ENCODE measurements around the gene SCFD2. TPM values are rescaled to one million over a fixed set of nuclear protein-coding genes. Genes with fewer than 3 reads are reported as not detected.

SCFD2 gene
- polyA plus RNA-seq, 1 donor from 2014 or later: 5.0 TPM

- no peak overlapping the region for H3K9ac ChIP-seq (ENCODE audit: low read length)
- H3K9me2 ChIP-seq (ENCODE audit: insufficient read depth, low read length): no peaks in the 10 kb centered on the region
- no peaks in the 10 kb centered on the region for H3F3A ChIP-seq (ENCODE audit: insufficient read depth, low read length, poor library complexity, severe bottlenecking)
- no peak overlapping the region for H3K4me3 ChIP-seq (ENCODE audit: low read length)
- H4K20me1 ChIP-seq (ENCODE audit: insufficient read depth): no peaks in the 10 kb centered on the region
- H2AFZ ChIP-seq (ENCODE audit: low read depth, low read length): no peak overlapping the region
- no peak overlapping the region for H3K4me2 ChIP-seq (ENCODE audit: low read length)
- TF ChIP-seq TAF1 (IDR thresholded peaks at IDR 0.05; ENCODE audit: low read depth) (no peak), EZH2 (IDR thresholded peaks at IDR 0.05; ENCODE audit: borderline replicate concordance, insufficient read depth, low read length, poor library complexity, severe bottlenecking) (no peak), POLR2AphosphoS5 (IDR thresholded peaks at IDR 0.05) (no peak), SMC3 (conservative IDR thresholded peaks at IDR 0.05; ENCODE audit: poor library complexity) (no peak), MXI1 (conservative IDR thresholded peaks at IDR 0.05; ENCODE audit: poor library complexity, severe bottlenecking) (no peak), RAD21 (conservative IDR thresholded peaks at IDR 0.05) (no peak), EP300 (conservative IDR thresholded peaks at IDR 0.05; ENCODE audit: poor library complexity, severe bottlenecking) (no peak)
- TF ChIP-seq, protein P1, sequence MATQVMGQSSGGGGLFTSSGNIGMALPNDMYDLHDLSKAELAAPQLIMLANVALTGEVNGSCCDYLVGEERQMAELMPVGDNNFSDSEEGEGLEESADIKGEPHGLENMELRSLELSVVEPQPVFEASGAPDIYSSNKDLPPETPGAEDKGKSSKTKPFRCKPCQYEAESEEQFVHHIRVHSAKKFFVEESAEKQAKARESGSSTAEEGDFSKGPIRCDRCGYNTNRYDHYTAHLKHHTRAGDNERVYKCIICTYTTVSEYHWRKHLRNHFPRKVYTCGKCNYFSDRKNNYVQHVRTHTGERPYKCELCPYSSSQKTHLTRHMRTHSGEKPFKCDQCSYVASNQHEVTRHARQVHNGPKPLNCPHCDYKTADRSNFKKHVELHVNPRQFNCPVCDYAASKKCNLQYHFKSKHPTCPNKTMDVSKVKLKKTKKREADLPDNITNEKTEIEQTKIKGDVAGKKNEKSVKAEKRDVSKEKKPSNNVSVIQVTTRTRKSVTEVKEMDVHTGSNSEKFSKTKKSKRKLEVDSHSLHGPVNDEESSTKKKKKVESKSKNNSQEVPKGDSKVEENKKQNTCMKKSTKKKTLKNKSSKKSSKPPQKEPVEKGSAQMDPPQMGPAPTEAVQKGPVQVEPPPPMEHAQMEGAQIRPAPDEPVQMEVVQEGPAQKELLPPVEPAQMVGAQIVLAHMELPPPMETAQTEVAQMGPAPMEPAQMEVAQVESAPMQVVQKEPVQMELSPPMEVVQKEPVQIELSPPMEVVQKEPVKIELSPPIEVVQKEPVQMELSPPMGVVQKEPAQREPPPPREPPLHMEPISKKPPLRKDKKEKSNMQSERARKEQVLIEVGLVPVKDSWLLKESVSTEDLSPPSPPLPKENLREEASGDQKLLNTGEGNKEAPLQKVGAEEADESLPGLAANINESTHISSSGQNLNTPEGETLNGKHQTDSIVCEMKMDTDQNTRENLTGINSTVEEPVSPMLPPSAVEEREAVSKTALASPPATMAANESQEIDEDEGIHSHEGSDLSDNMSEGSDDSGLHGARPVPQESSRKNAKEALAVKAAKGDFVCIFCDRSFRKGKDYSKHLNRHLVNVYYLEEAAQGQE (IDR thresholded peaks at IDR 0.05; ENCODE audit: borderline replicate concordance): no peak
- TF ChIP-seq, protein P2, sequence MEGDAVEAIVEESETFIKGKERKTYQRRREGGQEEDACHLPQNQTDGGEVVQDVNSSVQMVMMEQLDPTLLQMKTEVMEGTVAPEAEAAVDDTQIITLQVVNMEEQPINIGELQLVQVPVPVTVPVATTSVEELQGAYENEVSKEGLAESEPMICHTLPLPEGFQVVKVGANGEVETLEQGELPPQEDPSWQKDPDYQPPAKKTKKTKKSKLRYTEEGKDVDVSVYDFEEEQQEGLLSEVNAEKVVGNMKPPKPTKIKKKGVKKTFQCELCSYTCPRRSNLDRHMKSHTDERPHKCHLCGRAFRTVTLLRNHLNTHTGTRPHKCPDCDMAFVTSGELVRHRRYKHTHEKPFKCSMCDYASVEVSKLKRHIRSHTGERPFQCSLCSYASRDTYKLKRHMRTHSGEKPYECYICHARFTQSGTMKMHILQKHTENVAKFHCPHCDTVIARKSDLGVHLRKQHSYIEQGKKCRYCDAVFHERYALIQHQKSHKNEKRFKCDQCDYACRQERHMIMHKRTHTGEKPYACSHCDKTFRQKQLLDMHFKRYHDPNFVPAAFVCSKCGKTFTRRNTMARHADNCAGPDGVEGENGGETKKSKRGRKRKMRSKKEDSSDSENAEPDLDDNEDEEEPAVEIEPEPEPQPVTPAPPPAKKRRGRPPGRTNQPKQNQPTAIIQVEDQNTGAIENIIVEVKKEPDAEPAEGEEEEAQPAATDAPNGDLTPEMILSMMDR (IDR thresholded peaks at IDR 0.05; ENCODE audit: poor library complexity, severe bottlenecking): no peak
- H3K36me3 ChIP-seq (ENCODE audit: insufficient read depth, low read length): no peaks in the 10 kb centered on the region
- H3K27ac ChIP-seq (ENCODE audit: low read length): no peak overlapping the region
- H3K27me3 ChIP-seq (ENCODE audit: insufficient read depth, low read depth, low read length): no peaks in the 10 kb centered on the region
- no peaks in the 10 kb centered on the region for H3K79me2 ChIP-seq (replicated peaks; ENCODE audit: insufficient read depth, low read length)
- H3K9me3 ChIP-seq (ENCODE audit: low read length): no peaks in the 10 kb centered on the region
Observed at GRCh38 chr4:53055274-53055673, 310.6 kb downstream of the SCFD2 start.

- H3K27ac ChIP-seq (ENCODE audit: low read length): no peak overlapping the region
- H3K9me2 ChIP-seq (ENCODE audit: insufficient read depth, low read length): no peaks in the 10 kb centered on the region
- no peaks in the 10 kb centered on the region for H3K27me3 ChIP-seq (ENCODE audit: insufficient read depth, low read depth, low read length)
- no peak overlapping the region for H3K9ac ChIP-seq (ENCODE audit: low read length)
- H3K79me2 ChIP-seq (replicated peaks; ENCODE audit: insufficient read depth, low read length): no peaks in the 10 kb centered on the region
- H3K4me2 ChIP-seq (ENCODE audit: low read length): no peak overlapping the region
- TF ChIP-seq EP300 (conservative IDR thresholded peaks at IDR 0.05; ENCODE audit: poor library complexity, severe bottlenecking) (no peak), EZH2 (IDR thresholded peaks at IDR 0.05; ENCODE audit: borderline replicate concordance, insufficient read depth, low read length, poor library complexity, severe bottlenecking) (no peak), MXI1 (conservative IDR thresholded peaks at IDR 0.05; ENCODE audit: poor library complexity, severe bottlenecking) (no peak), POLR2AphosphoS5 (IDR thresholded peaks at IDR 0.05) (no peak), SMC3 (conservative IDR thresholded peaks at IDR 0.05; ENCODE audit: poor library complexity) (no peak), RAD21 (conservative IDR thresholded peaks at IDR 0.05) (no peak), TAF1 (IDR thresholded peaks at IDR 0.05; ENCODE audit: low read depth) (no peak)
- TF ChIP-seq, protein P1 (IDR thresholded peaks at IDR 0.05; ENCODE audit: borderline replicate concordance): no peak
- TF ChIP-seq, protein P2 (IDR thresholded peaks at IDR 0.05; ENCODE audit: poor library complexity, severe bottlenecking): no peak
- no peak overlapping the region for H2AFZ ChIP-seq (ENCODE audit: low read depth, low read length)
- H3K4me3 ChIP-seq (ENCODE audit: low read length): no peak overlapping the region
- H3K9me3 ChIP-seq (ENCODE audit: low read length): no peaks in the 10 kb centered on the region
- H3F3A ChIP-seq (ENCODE audit: insufficient read depth, low read length, poor library complexity, severe bottlenecking): no peaks in the 10 kb centered on the region
- no peaks in the 10 kb centered on the region for H4K20me1 ChIP-seq (ENCODE audit: insufficient read depth)
- no peaks in the 10 kb centered on the region for H3K36me3 ChIP-seq (ENCODE audit: insufficient read depth, low read length)
Observed at GRCh38 chr4:53050361-53050774, 315.5 kb downstream of the SCFD2 start.
